Right ventricle myocardium superior (tissue), 1 donor: ENCODE data around the gene ZNRF4. TPM values are rescaled to one million over a fixed set of nuclear protein-coding genes. Genes with fewer than 3 reads are reported as not detected.
"Not testable (repeated sequence)": the region's sequence is repeated elsewhere in the genome, so short reads cannot be mapped to it uniquely, and the experiment has no call there.

Experiments
- ATAC-seq: fragments of 200-7000 bp; cut with Tn5 transposase; one replicate; pipeline ENCODE4 v1.9.1; 2020; ENCODE audit warnings: mild to moderate bottlenecking; ENCODE audit not compliant: poor library complexity
- DNase-seq: peaks from one replicate; pipeline ENCODE4 v3.0.0-alpha.2; 2020
- intact Hi-C: fragments of 100-400 bp; cut with DNase I; formaldehyde crosslinking; loops from one replicate; pipeline ENCODE4 v1.11.2; 2022
- total RNA-seq: library from RNA; stranded (reverse); fragmentation: NEBNext Ultra II Directional; extraction: Animal tissue kit (Norgen Biotek cat#: 25700); gene quantifications from one replicate; pipeline ENCODE4 v1.2.1, GENCODE V29; 2021
- donor health status: DM: no; HTN: yes; CAD: no; lungs with severe emphysema.

The ZNRF4 gene
- total RNA-seq, 1 donor from 2014 or later: not detected

DNA sequence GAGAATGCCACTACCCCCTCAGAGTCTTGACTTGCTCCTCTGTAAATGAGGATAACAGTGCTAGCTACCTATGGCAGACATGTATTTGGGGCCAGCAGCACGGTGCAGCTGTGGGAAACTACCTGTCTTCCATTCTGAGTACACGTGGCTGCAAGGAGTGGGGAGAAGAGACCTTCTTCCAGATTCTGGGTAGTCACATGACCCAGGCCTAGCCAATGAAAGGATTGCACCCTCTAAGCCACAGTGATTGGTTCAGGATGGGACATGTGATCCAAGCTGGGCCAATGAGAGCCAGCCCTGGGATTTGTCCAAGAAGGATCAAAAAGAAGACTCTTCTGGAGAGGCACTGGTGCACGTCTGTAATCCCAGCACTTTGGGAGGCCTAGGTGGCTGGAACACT lies 5.5 kb downstream of the ZNRF4 start:
- DNase-seq: no peak
- intact Hi-C loops: no loop called here
- no peak for ATAC-seq

- DNase-seq (no peak), ATAC-seq (no peak)
- intact Hi-C loops: no loop called here
Observed at GRCh38 chr19:5463959-5464358, 8.7 kb downstream of the ZNRF4 start.

- peak; percentile 50 for DNase-seq
- peak; percentile 89 for ATAC-seq
- intact Hi-C loops: no loop called here
Observed at GRCh38 chr19:5466072-5466471, 10.9 kb downstream of the ZNRF4 start.

GRCh38 chr19:5466814-5467291 lies 11.6 kb downstream of the ZNRF4 start:
- ATAC-seq (peak; percentile 86), DNase-seq (peak; percentile 68)
- intact Hi-C loops: no loop called here

- DNase-seq (no peak), ATAC-seq (no peak)
- intact Hi-C loops: no loop called here
Observed at GRCh38 chr19:5470264-5470671, 15.1 kb downstream of the ZNRF4 start.

- DNase-seq: no peak
- ATAC-seq: no peak
- intact Hi-C loops: no loop called here
Observed at GRCh38 chr19:5472286-5472685, 17.1 kb downstream of the ZNRF4 start.

GRCh38 chr19:5473646-5474045 lies 18.4 kb downstream of the ZNRF4 start:
- DNase-seq (no peak), ATAC-seq (no peak)
- intact Hi-C loops: no loop called here

DNA sequence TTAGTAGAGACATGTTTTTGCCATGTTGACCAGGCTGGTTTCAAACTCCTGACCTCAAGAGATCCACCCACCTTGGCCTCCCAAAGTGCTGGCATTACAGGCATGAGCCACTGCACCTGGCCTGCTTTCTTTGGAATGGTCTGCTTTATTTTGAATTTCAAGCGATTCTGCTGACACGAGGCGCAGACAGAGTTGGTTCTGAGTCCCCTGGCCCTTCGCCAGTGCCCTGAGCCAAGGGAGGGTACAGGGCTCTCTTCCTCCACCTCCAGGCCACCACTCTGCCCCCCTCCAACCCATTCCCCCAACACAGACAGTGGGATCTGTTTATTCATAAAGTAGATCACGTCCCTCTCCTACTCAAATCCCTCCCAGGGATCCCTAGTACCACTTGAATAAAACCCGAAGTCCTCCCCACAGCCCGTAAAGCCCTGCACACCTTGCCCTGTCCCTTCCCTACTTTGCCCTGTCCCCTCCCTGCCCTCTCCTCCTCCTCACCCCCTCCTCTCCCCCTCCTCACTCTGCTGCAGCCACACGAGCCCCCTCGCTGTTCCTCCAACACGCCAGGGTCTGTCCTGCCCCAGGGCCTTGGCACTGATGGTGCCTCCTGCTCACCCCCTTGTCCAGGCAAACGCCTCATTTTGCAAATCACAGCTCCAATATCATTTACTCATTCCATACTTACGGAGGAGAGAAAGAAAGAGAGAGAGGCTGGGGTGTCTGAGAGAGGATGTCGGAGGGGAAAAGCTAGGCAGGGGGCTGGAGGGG lies 22.4 kb downstream of the ZNRF4 start:
- ATAC-seq (no peak), DNase-seq (no peak)
- intact Hi-C loops: no loop called here

DNA sequence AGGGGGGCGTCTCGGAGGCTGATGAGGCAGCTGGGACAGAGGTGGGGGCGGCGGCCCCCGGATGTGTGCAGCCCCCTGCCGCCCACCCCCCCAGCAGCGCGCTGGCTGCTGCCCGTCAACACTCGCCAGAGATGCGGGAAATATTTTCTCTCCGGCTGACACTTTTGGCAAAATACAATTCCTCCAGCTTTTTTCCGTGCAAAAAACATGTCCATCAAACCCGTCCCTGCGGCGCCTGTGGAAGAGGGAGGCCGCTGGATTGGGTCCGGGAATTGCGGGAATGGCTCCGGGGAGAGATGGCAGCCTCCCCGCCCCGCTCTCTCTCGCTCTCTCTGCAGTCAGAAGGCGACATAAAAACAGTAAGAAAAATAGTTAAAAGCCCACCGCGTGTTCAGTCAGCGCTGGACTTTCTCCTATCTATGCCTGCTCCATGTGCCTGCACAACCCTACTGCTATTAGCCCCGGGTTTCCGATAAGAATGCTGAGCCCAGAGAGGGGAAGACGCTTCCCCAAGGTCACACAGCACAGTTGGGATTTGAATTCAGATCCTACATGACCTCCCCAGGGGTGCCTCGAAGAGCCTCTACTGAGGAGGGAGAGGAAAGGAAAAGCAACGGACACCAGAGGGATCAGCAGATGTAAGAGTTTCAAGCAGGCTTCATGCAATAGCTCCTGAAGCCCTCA lies 23.2 kb downstream of the ZNRF4 start:
- ATAC-seq (no peak), DNase-seq (no peak)
- intact Hi-C loops: no loop called here

- ATAC-seq (no peak), DNase-seq (no peak)
- intact Hi-C loops: no loop called here
Observed at GRCh38 chr19:5478925-5479588, 23.8 kb downstream of the ZNRF4 start.

DNA sequence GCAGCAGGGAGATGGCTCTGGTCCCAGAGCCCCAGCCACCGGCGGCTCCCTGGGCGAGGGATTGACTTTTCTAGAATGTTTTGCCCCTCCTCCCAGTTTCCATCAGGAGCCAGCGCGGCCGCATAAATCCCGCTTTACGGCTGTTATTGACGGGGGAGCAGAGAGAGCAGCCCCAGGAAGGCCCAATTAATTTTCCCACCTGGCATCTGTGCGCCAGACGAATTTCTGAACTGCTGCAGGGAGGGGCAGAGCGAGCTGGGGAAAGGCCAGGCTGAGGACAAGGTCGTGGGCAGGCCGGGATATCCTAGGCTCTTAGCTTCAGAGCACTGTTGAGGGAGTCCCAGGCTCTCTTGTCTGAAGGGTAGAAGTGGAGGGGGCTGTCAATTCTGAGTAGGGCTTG lies 24.7 kb downstream of the ZNRF4 start:
- intact Hi-C loops: no loop called here
- ATAC-seq (no peak), DNase-seq (no peak)

DNA sequence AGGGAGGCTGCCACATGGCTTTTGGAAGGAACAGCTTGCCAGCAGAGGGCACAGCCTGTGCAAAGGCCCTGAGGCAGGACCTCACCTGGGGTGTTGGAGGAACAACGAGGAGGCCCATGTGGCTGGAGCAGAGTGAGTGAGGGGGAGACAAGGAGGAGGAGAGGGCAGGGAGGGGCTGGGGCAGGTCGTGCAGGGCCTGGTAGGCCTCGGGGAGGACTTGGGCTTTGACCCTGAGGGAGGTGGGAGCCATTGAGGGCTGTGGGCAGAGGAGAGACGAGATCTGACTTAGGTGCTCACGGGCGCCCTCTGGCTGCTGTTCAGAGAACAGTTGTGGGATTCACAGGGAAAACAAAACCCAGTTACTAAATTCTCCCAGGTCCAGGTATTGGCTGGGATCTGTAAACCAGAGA lies 25.2 kb downstream of the ZNRF4 start:
- intact Hi-C loops: no loop called here
- DNase-seq: no peak
- ATAC-seq: no peak

DNA sequence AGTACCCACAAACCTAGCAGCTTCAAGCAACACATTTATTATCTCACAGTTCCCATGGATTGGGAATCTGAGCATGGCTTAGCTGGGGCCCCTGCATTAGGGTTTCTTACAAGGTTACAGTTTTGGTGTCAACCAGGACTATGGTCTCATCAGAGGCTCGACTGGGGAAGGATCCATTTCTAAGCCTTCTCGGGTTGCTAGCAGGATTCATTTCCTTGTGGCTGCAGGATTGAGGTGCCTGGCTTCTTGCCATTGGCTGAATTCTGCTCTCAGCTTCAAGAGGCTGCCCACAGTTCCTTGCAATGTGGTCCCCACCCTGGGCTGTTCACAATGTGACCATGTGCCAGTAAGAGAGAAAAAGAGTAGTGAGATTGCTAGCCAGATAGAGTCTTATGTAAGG lies 26.7 kb downstream of the ZNRF4 start:
- intact Hi-C loops: no loop called here
- DNase-seq (no peak), ATAC-seq (no peak)

- DNase-seq (peak; percentile 4), ATAC-seq (no peak)
- intact Hi-C loops: no loop called here
Observed at GRCh38 chr19:5484398-5485285, 29.4 kb downstream of the ZNRF4 start.

DNA sequence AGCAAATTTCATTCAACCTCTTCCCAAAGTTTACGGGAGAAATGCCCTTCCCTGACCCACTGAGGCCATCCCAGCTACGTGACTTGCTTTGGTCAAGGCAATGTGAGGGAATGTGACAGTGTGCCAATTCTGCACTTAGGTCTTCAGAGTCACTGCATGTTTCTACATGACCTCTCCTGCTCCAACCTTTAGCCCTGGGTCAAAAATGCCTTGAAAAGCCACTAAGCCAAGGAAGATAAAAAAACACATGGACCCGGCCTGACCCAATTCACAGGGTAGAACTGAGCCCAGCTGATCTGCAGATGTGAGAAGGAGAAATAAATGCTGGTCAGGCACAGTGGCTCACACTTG lies 30.0 kb downstream of the ZNRF4 start:
- intact Hi-C loops: no loop called here
- no peak for DNase-seq
- ATAC-seq: no peak

GRCh38 chr19:5485658-5486057 lies 30.4 kb downstream of the ZNRF4 start:
- not testable (repeated sequence) for ATAC-seq

DNA sequence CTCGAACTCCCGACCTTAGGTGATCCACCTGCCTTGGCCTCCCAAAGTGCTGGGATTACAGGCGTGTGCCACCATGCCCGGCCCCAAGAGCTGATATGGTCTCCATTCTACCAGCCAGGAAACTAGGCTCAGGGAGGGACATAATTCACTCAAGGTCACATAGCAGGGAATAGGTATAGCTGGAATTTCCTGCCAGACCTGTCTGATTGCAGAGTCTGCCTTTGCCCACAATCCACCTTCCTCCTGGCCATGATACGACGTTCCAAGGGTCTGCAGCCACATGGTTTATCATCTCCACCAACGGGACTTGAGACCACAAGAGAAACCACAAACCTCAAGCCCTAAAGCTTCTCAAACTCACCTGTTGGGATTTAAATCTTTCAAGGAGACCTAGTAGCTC lies 32.0 kb downstream of the ZNRF4 start:
- ATAC-seq (no peak), DNase-seq (no peak)
- intact Hi-C loops: no loop called here

More at GRCh38 chr19:5485658-5486057, 30.4 kb downstream of the ZNRF4 start:
- intact Hi-C loops, DNase-seq: not testable (repeated sequence)

GRCh38 chr19:5489551-5489950 lies 34.3 kb downstream of the ZNRF4 start:
- no peak for ATAC-seq
- no peak for DNase-seq
- intact Hi-C loops: no loop called here

- ATAC-seq (no peak), DNase-seq (no peak)
- intact Hi-C loops: no loop called here
Observed at GRCh38 chr19:5491565-5491964, 36.3 kb downstream of the ZNRF4 start.
